ENCODE data around the gene ATXN2L. TPM values are rescaled to one million over a fixed set of nuclear protein-coding genes. Genes with fewer than 3 reads are reported as not detected.
"Not testable (repeated sequence)": the region's sequence is repeated elsewhere in the genome, so short reads cannot be mapped to it uniquely, and the experiment has no call there.

ATXN2L gene
- total and polyA plus RNA-seq, 3 experiments from 2014 or later = 31.0 to 267 (median 266) TPM

GRCh38 chr16:28865722-28866453, 43.1 kb downstream of the ATXN2L start:
- H3K36me3 Mint-ChIP-seq = peaks cover 0 to 55% (median 9%) of the 10 kb centered on the region in 3 donors
- H3K4me3 ChIP-seq (ENCODE audit: low read length) = no peak overlapping the region
- H3K36me3 ChIP-seq (ENCODE audit: insufficient read depth, low read length) = peaks cover 14% of the 10 kb centered on the region
- peaks cover 0 to 2% of the 10 kb centered on the region in 2 donors for H3K27me3 Mint-ChIP-seq
- H3K9me3 ChIP-seq (ENCODE audit: low read length) = no peaks in the 10 kb centered on the region
- no peaks in the 10 kb centered on the region for H3K27me3 ChIP-seq (ENCODE audit: insufficient read depth, low read length, poor library complexity, severe bottlenecking)
- H3K27ac Mint-ChIP-seq = peak overlapping the region in 4 of 8 donors; percentile 12 to 99 (median 86)
- ChIA-PET POLR2A (interaction anchor here (0.9 to 1.1 kb wide), 2 partner anchors 20 to 21 kb away, joined by 3 read pairs; partner anchors contain the start of gene TUFM), CTCF (interaction anchor here (2.2 to 5.4 kb wide), 2 partner anchors 19 to 79 kb away, joined by 9 to 42 read pairs; partner anchors contain the start of gene TUFM)
- H3K4me3 Mint-ChIP-seq = peak overlapping the region in 5 of 7 donors; percentile 3 to 99 (median 15)
- peaks cover 14% of the 10 kb centered on the region for H3K4me1 ChIP-seq (ENCODE audit: insufficient read depth, low read length)
- no peaks in the 10 kb centered on the region for H3K9me3 Mint-ChIP-seq
- no peak for DNase-seq
- H3K4me1 Mint-ChIP-seq = peaks cover 22 to 48% (median 23%) of the 10 kb centered on the region in 3 donors
- H3K27ac ChIP-seq (ENCODE audit: low read depth, low read length) = no peak overlapping the region

GRCh38 chr16:28866454-28866804, 43.6 kb downstream of the ATXN2L start:
- H3K27ac ChIP-seq (ENCODE audit: low read depth, low read length) = no peak overlapping the region
- H3K4me1 ChIP-seq (ENCODE audit: insufficient read depth, low read length) = peaks cover 14% of the 10 kb centered on the region
- H3K36me3 ChIP-seq (ENCODE audit: insufficient read depth, low read length) = peaks cover 14% of the 10 kb centered on the region
- CTCF ChIA-PET = interaction anchor here (1.5 kb wide), 1 partner anchor 79 kb away, joined by 6 read pairs; no protein-coding TSS in a partner anchor
- H3K4me1 Mint-ChIP-seq = peaks cover 22 to 48% (median 23%) of the 10 kb centered on the region in 3 donors
- H3K27ac Mint-ChIP-seq = peak overlapping the region in 1 of 8 donors; percentile 33
- peak overlapping the region in 2 of 7 donors; percentile 52 to 83 for H3K4me3 Mint-ChIP-seq
- H3K9me3 Mint-ChIP-seq = no peaks in the 10 kb centered on the region
- H3K27me3 ChIP-seq (ENCODE audit: insufficient read depth, low read length, poor library complexity, severe bottlenecking) = no peaks in the 10 kb centered on the region
- H3K27me3 Mint-ChIP-seq = peaks cover 0 to 2% of the 10 kb centered on the region in 2 donors
- H3K9me3 ChIP-seq (ENCODE audit: low read length) = no peaks in the 10 kb centered on the region
- POLR2A ChIA-PET = no interaction called here
- H3K4me3 ChIP-seq (ENCODE audit: low read length) = no peak overlapping the region
- H3K36me3 Mint-ChIP-seq = peaks cover 0 to 61% (median 9%) of the 10 kb centered on the region in 3 donors
- no peak for DNase-seq

GRCh38 chr16:28867241-28867640, 44.4 kb downstream of the ATXN2L start:
- no peaks in the 10 kb centered on the region for H3K27me3 ChIP-seq (ENCODE audit: insufficient read depth, low read length, poor library complexity, severe bottlenecking)
- DNase-seq = no peak
- peaks cover 14% of the 10 kb centered on the region for H3K36me3 ChIP-seq (ENCODE audit: insufficient read depth, low read length)
- no peak overlapping the region for H3K4me3 ChIP-seq (ENCODE audit: low read length)
- H3K9me3 ChIP-seq (ENCODE audit: low read length) = no peaks in the 10 kb centered on the region
- H3K9me3 Mint-ChIP-seq = no peaks in the 10 kb centered on the region
- peaks cover 0 to 2% of the 10 kb centered on the region in 2 donors for H3K27me3 Mint-ChIP-seq
- CTCF ChIA-PET = interaction anchor here (1.5 kb wide), 1 partner anchor 78 kb away, joined by 6 read pairs; no protein-coding TSS in a partner anchor
- H3K4me1 ChIP-seq (ENCODE audit: insufficient read depth, low read length) = peaks cover 10% of the 10 kb centered on the region
- POLR2A ChIA-PET = no interaction called here
- H3K36me3 Mint-ChIP-seq = peaks cover 0 to 66% (median 9%) of the 10 kb centered on the region in 3 donors
- peak overlapping the region in 2 of 7 donors; percentile 52 to 68 for H3K4me3 Mint-ChIP-seq
- H3K27ac ChIP-seq (ENCODE audit: low read depth, low read length) = no peak overlapping the region
- H3K27ac Mint-ChIP-seq = peak overlapping the region in 4 of 8 donors; percentile 33 to 83 (median 44)
- H3K4me1 Mint-ChIP-seq = peaks cover 22 to 42% (median 23%) of the 10 kb centered on the region in 3 donors

GRCh38 chr16:28867646-28868045, 44.8 kb downstream of the ATXN2L start:
- H3K27ac Mint-ChIP-seq; H3K4me3 ChIP-seq (ENCODE audit: low read length); H3K27me3 ChIP-seq (ENCODE audit: insufficient read depth, low read length, poor library complexity, severe bottlenecking); POLR2A ChIA-PET; H3K27ac ChIP-seq (ENCODE audit: low read depth, low read length); H3K9me3 Mint-ChIP-seq; DNase-seq; H3K4me1 ChIP-seq (ENCODE audit: insufficient read depth, low read length); H3K9me3 ChIP-seq (ENCODE audit: low read length); H3K27me3 Mint-ChIP-seq: not testable (repeated sequence)
- H3K4me3 Mint-ChIP-seq = peak overlapping the region in 1 of 7 donors; percentile 52
- H3K36me3 Mint-ChIP-seq = peaks cover 0 to 69% (median 9%) of the 10 kb centered on the region in 3 donors
- CTCF ChIA-PET = interaction anchor here (1.5 kb wide), 1 partner anchor 78 kb away, joined by 6 read pairs; no protein-coding TSS in a partner anchor
- peaks cover 22 to 42% (median 23%) of the 10 kb centered on the region in 3 donors for H3K4me1 Mint-ChIP-seq
- H3K36me3 ChIP-seq (ENCODE audit: insufficient read depth, low read length) = peaks cover 14% of the 10 kb centered on the region

GRCh38 chr16:28869201-28869600, 46.4 kb downstream of the ATXN2L start:
- no peaks in the 10 kb centered on the region for H3K27me3 ChIP-seq (ENCODE audit: insufficient read depth, low read length, poor library complexity, severe bottlenecking)
- CTCF ChIA-PET = no interaction called here
- POLR2A ChIA-PET = no interaction called here
- no peaks in the 10 kb centered on the region for H3K9me3 Mint-ChIP-seq
- H3K4me3 Mint-ChIP-seq = no peak overlapping the region
- DNase-seq = no peak
- no peaks in the 10 kb centered on the region for H3K9me3 ChIP-seq (ENCODE audit: low read length)
- H3K36me3 ChIP-seq (ENCODE audit: insufficient read depth, low read length) = peaks cover 14% of the 10 kb centered on the region
- H3K27ac ChIP-seq (ENCODE audit: low read depth, low read length) = no peak overlapping the region
- no peaks in the 10 kb centered on the region for H3K27me3 Mint-ChIP-seq
- H3K27ac Mint-ChIP-seq = peak overlapping the region in 1 of 8 donors; percentile 68
- no peak overlapping the region for H3K4me3 ChIP-seq (ENCODE audit: low read length)
- H3K4me1 Mint-ChIP-seq = peaks cover 13 to 28% (median 14%) of the 10 kb centered on the region in 3 donors
- peaks cover 3% of the 10 kb centered on the region for H3K4me1 ChIP-seq (ENCODE audit: insufficient read depth, low read length)
- H3K36me3 Mint-ChIP-seq = peaks cover 0 to 72% (median 9%) of the 10 kb centered on the region in 3 donors

GRCh38 chr16:28872952-28873351, 50.2 kb downstream of the ATXN2L start:
- Mint-ChIP-seq H3K27ac (peak overlapping the region in 1 of 8 donors; percentile 66), H3K4me1 (no peaks in the 10 kb centered on the region), H3K9me3 (no peaks in the 10 kb centered on the region), H3K36me3 (peaks cover 0 to 49% (median 8%) of the 10 kb centered on the region in 3 donors), H3K4me3 (no peak overlapping the region), H3K27me3 (no peaks in the 10 kb centered on the region)
- H3K4me1 ChIP-seq (ENCODE audit: insufficient read depth, low read length) = no peaks in the 10 kb centered on the region
- no peak for DNase-seq
- H3K9me3 ChIP-seq (ENCODE audit: low read length) = no peaks in the 10 kb centered on the region
- H3K27me3 ChIP-seq (ENCODE audit: insufficient read depth, low read length, poor library complexity, severe bottlenecking) = no peaks in the 10 kb centered on the region
- POLR2A ChIA-PET = interaction anchor here (1.4 kb wide), 1 partner anchor 10 kb away, joined by 5 read pairs; the partner anchor contains the start of gene SH2B1
- CTCF ChIA-PET = interaction anchor here (1.7 to 5.1 kb wide), 3 partner anchors 10 to 72 kb away, joined by 6 to 34 read pairs (median 6); partner anchors contain the start of genes SH2B1 and TUFM
- H3K36me3 ChIP-seq (ENCODE audit: insufficient read depth, low read length) = peaks cover 14% of the 10 kb centered on the region
- H3K27ac ChIP-seq (ENCODE audit: low read depth, low read length) = no peak overlapping the region
- no peak overlapping the region for H3K4me3 ChIP-seq (ENCODE audit: low read length)

- H3K27me3 ChIP-seq (ENCODE audit: insufficient read depth, low read length, poor library complexity, severe bottlenecking) = no peaks in the 10 kb centered on the region
- peak; percentile 49 to 74 (median 53) for DNase-seq
- H3K27ac ChIP-seq (ENCODE audit: low read depth, low read length) = no peak overlapping the region
- H3K27ac Mint-ChIP-seq = peak overlapping the region in 3 of 8 donors; percentile 50 to 93 (median 66)
- peaks cover 14% of the 10 kb centered on the region for H3K36me3 ChIP-seq (ENCODE audit: insufficient read depth, low read length)
- ChIA-PET CTCF (interaction anchor here (0.9 to 5.1 kb wide), 6 partner anchors 11 to 76 kb away, joined by 3 to 34 read pairs (median 4); partner anchors contain the start of genes NFATC2IP, SH2B1 and TUFM), POLR2A (interaction anchor here (0.6 to 1.4 kb wide), 3 partner anchors 10 to 1857 kb away, joined by 3 to 5 read pairs (median 5); partner anchors contain the start of gene SH2B1)
- peak overlapping the region in 1 of 7 donors; percentile 34 for H3K4me3 Mint-ChIP-seq
- H3K4me1 ChIP-seq (ENCODE audit: insufficient read depth, low read length) = no peaks in the 10 kb centered on the region
- no peaks in the 10 kb centered on the region for H3K9me3 Mint-ChIP-seq
- peaks cover 0 to 47% (median 8%) of the 10 kb centered on the region in 3 donors for H3K36me3 Mint-ChIP-seq
- peaks cover 0 to 2% (median 0%) of the 10 kb centered on the region in 3 donors for H3K4me1 Mint-ChIP-seq
- H3K9me3 ChIP-seq (ENCODE audit: low read length) = no peaks in the 10 kb centered on the region
- H3K27me3 Mint-ChIP-seq = no peaks in the 10 kb centered on the region
- H3K4me3 ChIP-seq (ENCODE audit: low read length) = no peak overlapping the region
These were observed 50.9 kb downstream of the ATXN2L start for GRCh38 chr16:28873543-28874201.

Measured in CD8-positive, alpha-beta memory T cell (primary cell).